ELR (cell line): ENCODE data around the gene WDR26.

Experiments
- DNase-seq: peaks from one replicate; pipeline ENCODE4 v3.0.0-alpha.2; 2015; ENCODE audit warnings: low read depth

Gene WDR26

DNA sequence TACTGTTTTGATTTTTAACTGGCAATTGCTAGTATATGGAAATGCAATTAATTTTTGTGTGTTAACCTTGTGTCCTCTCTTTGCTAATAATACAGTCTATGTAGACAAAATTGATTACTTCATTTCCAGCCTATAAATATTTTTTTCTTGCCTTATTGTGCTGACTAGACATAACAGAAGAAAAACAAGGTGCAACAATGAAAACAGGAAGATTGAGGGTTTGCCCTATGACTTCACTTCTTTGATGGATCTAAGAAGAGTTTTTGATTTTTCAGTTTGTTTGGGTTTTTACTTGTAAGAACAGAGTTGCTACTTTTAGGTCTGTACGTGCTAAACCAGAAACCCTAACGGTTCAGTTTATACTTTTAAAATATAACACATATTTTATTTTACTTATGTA lies 86.5 kb downstream of the WDR26 start:
- no peak for DNase-seq

DNA sequence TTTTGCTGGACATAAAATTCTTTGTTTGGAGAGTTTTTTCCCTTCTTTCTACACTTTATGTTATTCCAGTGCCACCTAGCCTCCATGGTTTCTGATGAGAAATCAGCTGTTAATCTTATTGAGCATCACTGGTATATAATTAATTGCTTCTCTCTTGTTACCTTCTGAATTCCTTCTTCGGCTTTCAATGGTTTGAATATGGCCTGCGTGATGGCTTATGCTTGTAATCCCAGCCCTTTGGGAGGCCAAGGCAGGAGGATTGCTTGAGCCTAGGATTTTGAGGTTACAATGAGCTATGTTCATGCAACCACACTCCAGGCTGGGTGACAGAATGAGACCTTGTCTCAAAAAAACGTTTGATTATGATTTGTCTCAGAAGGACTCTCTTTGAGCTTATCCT lies 90.9 kb downstream of the WDR26 start:
- DNase-seq, result peak; percentile 20

DNA sequence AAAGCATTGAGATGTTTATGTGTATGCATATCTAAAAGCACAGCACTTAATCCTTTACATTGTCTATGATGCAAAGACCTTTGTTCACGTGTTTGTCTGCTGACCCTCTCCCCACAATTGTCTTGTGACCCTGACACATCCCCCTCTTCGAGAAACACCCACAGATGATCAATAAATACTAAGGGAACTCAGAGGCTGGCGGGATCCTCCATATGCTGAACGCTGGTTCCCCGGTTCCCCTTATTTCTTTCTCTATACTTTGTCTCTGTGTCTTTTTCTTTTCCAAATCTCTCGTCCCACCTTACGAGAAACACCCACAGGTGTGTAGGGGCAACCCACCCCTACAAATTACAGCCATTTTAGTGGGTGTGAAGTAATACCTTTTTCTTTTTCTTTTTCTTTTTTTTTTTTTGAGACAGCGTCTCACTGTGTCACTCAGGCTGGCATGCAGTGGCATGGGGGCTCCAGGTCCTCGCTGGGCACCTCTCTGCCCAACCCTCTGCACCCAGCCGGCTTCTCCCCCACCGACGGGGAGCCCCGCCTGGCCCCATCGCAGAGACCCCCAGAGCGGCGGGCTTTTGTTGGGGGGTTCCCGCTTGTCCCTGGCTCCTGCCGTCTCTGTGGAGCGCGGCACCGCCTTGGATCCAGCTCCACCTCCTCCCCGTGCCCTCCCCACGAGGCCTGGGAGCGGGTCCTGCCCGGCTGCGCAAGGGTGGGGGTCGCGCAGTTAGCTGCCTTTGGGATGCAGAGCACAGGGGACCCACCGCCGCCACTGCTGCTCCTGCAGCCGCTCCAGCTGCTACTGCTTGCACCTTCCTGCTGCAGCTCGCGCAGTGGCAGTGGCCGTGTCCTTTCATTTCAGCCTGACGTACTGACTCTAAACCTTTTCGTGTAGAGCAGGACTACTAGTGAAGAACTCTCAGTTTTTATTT lies 93.9 kb downstream of the WDR26 start:
- DNase-seq, result peak; percentile 23

DNA sequence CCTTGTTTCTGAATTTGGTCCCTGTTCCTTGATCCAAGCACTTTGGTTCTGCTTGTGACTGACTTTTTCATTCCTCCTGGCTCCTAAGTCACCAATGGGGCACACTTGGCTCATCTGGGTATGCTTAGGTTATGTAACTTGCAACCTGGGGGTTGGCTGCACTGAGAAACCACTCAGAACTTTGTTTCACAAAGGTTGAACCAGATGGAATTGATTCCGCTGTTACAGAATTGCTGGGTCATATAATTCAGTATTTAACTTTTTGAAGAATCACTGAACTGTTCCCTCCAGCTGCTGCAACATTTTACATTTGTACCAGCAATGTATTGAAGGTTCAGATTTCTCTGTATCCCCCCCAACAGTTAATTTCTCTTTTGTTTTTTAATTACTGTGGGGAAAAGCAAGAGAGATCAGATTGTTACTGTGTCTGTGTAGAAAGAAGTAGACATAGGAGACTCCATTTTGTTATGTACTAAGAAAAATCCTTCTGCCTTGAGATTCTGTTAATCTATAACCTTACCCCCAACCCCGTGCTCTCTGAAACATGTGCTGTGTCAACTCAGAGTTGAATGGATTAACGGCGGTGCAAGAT lies 95.1 kb downstream of the WDR26 start:
- no peak for DNase-seq

DNA sequence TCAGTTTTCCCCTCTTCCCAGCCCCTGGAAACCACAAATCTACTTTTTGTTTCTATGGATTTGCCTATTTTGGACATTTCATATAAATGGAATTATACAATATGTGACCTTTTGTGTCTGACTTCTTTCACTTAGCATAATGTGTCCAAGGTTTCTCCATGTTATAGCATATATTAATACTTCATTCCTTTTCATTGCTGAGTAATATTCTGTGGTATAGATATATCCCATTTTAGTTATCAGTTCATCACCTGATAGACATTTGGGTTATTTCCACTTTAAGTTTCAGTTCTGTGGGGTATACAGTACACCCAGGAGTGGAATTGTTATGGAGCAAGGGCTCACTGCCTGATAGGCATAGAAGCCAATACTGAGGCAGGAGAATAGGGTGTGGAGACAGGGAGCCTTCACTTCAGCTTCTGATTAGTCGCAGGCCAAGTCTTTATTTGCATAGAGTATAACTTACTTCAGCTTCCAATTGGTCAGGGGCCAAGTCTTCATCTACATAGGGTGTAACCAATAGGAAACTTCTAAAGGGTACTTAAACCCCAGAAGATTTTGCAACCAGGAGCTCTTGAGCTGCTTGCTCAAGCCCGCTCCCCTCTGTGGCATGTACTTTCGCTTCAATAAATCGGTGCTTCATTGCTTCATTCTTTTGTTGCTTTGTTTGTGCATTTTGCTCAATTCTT lies 96.3 kb downstream of the WDR26 start:
- DNase-seq, result peak; percentile 4
